ENCODE results near the gene DNAJC17. TPM values are rescaled to one million over a fixed set of nuclear protein-coding genes. Genes with fewer than 3 reads are reported as not detected.

Gene DNAJC17
- total and polyA plus RNA-seq, 2 donors (not counting 1 experiment from before 2014, with no cell fraction given), result 30.5 to 46.1 TPM

GRCh38 chr15:40754883-40755811 lies 52.1 kb downstream of the DNAJC17 start, which contains the start of gene RMDN3:
Gene RMDN3 (minus strand): TSS chr15:40755254. CDS start chr15:40754783, 471 bp downstream.
- peak within 1 kb of the TSS; percentile 93 for H3K27ac Mint-ChIP-seq
- Histone ChIP-seq H3K36me3 (replicated peaks in 1 of 2; ENCODE audit: control extremely low read depth in 1 of 2, control insufficient read depth in 1 of 2, extremely low read depth in 1 of 2, insufficient read depth in 2 of 2, low read length in 1 of 2) (peaks cover 1 to 15% of the 10 kb centered on the region in 2 experiments), H3K79me2 (ENCODE audit: control insufficient read depth, insufficient read depth, low read length) (peaks cover 39% of the 10 kb centered on the region), H3K4me3 (ENCODE audit: control extremely low read depth in 1 of 5, extremely low read depth in 1 of 5, insufficient read depth in 1 of 5, low read depth in 2 of 5, low read length in 4 of 5) (peak within 1 kb of the TSS; percentile 66 to 100 (median 94)), H2AFZ (ENCODE audit: insufficient read depth, low read depth, low read length, poor library complexity, severe bottlenecking) (peak within 1 kb of the TSS; percentile 100), H3K27me3 (replicated peaks in 1 of 4; ENCODE audit: control extremely low read depth in 1 of 4, control insufficient read depth in 3 of 4, insufficient read depth in 4 of 4, low read length in 3 of 4) (no peaks in the 10 kb centered on the region), H3K4me1 (ENCODE audit: control insufficient read depth in 2 of 2, insufficient read depth in 2 of 2, low read length in 2 of 2) (peaks cover 8 to 19% of the 10 kb centered on the region in 2 donors), H3K9ac (ENCODE audit: low read length) (peak within 1 kb of the TSS; percentile 99), H3K9me3 (ENCODE audit: control extremely low read depth in 1 of 3, control insufficient read depth in 2 of 3, insufficient read depth in 1 of 3, low read length in 2 of 3) (no peaks in the 10 kb centered on the region), H3K4me2 (replicated peaks; ENCODE audit: low read depth, low read length, poor library complexity, severe bottlenecking) (peak within 1 kb of the TSS; percentile 100), H4K20me1 (ENCODE audit: control insufficient read depth, insufficient read depth, low read length, poor library complexity, severe bottlenecking) (no peaks in the 10 kb centered on the region), H3K27ac (ENCODE audit: low read length in 2 of 2) (peak within 1 kb of the TSS; percentile 73 to 89)
- DNase-seq (peak; percentile 96), ATAC-seq (ENCODE audit: low read depth) (peak; percentile 98)
- peak within 1 kb of the TSS; percentile 93 for H3K4me3 Mint-ChIP-seq
- under 1% methylated on average over 49 of the region's 66 CpGs for WGBS (ENCODE audit: insufficient coverage)
- peaks cover 23% of the 10 kb centered on the region for H3K4me1 Mint-ChIP-seq
- no peaks in the 10 kb centered on the region for H3K27me3 Mint-ChIP-seq
- intact Hi-C loops (cut with micrococcal nuclease), result loop anchor here (1.0 to 2.0 kb wide), 12 partner anchors 9 to 578 kb away; partner anchors contain the start of genes C15orf62, DNAJC17, GCHFR and KNL1
- no peaks in the 10 kb centered on the region for H3K9me3 Mint-ChIP-seq (ENCODE audit: insufficient read depth)
- CTCF ChIA-PET, result interaction anchor here (14.3 kb wide), 1 partner anchor 24 kb away, joined by 177 read pairs; no protein-coding TSS in a partner anchor
- no peak for TF ChIP-seq EZH2 (IDR thresholded peaks at IDR 0.05; ENCODE audit: borderline replicate concordance, insufficient read depth, low read depth, low read length, poor library complexity, severe bottlenecking)
- TF ChIP-seq CTCF (IDR thresholded peaks at IDR 0.05), result no peak
- POLR2A ChIA-PET, result interaction anchor here (0.7 to 1.5 kb wide), 3 partner anchors 14 to 103 kb away, joined by 3 to 4 read pairs (median 3); partner anchors contain the start of gene C15orf62
